GM12891 (cell line): ENCODE data around the gene RXFP1.

Experiments used
- PAX5 ChIP-seq: IDR thresholded peaks from 2 replicates; pipeline ENCODE4 v1.6.1; 2011; ENCODE audit warnings: low read length, moderate library complexity, mild to moderate bottlenecking; ENCODE audit not compliant: insufficient read depth, severe bottlenecking
- POLR2A ChIP-seq: IDR thresholded peaks from 2 replicates; pipeline ENCODE4 v1.6.1; 2011; ENCODE audit warnings: low read depth, low read length, control low read depth
- POLR2AphosphoS5 ChIP-seq: IDR thresholded peaks from 2 replicates; pipeline ENCODE4 v1.6.1; 2011; ENCODE audit warnings: low read depth, low read length, control low read depth
- SPI1 ChIP-seq: IDR thresholded peaks from 2 replicates; pipeline ENCODE4 v1.6.1; 2011; ENCODE audit warnings: low read depth, low read length, control low read depth

- TF ChIP-seq POLR2AphosphoS5 (no peak), POLR2A (no peak), SPI1 (no peak), PAX5 (no peak)
Measured at GRCh38 chr4:158609116-158609515, 87.4 kb downstream of the RXFP1 start.
